Measurements from ENCODE around the gene SHISAL1. TPM values are rescaled to one million over a fixed set of nuclear protein-coding genes. Genes with fewer than 3 reads are reported as not detected.

Gene SHISAL1
- total RNA-seq, 1 experiment from 2014 or later, result 1.1 TPM

- DNase-seq, result no peak
- no peak overlapping the region for H3K4me2 ChIP-seq (ENCODE audit: low read length)
- H3K36me3 ChIP-seq (ENCODE audit: low read depth, low read length), result no peaks in the 10 kb centered on the region
- no peak overlapping the region for H3K9ac ChIP-seq (ENCODE audit: low read length)
- no peaks in the 10 kb centered on the region for H4K20me1 ChIP-seq (ENCODE audit: low read length)
- no peak overlapping the region for H2AFZ ChIP-seq (ENCODE audit: low read length)
- no peak for ATAC-seq
- no peak overlapping the region for H3K4me3 ChIP-seq (ENCODE audit: low read length)
- no peaks in the 10 kb centered on the region for H3K9me3 ChIP-seq (ENCODE audit: low read length)
- H3K9me2 ChIP-seq (replicated peaks; ENCODE audit: low read length), result no peaks in the 10 kb centered on the region
- POLR2A ChIA-PET (ENCODE audit: unreplicated experiment), result no interaction called here
- CTCF ChIA-PET, result no interaction called here
- TF ChIP-seq EZH2 (IDR thresholded peaks at IDR 0.05; ENCODE audit: low read length, unreplicated experiment) (no peak), EZH2phosphoT487 (IDR thresholded peaks at IDR 0.05; ENCODE audit: borderline replicate concordance, low read length) (no peak), CTCF (conservative IDR thresholded peaks at IDR 0.05; ENCODE audit: low read depth, low read length) (no peak)
- H3K27ac ChIP-seq (ENCODE audit: low read length), result no peak overlapping the region
- H3K79me2 ChIP-seq (ENCODE audit: low read length), result no peaks in the 10 kb centered on the region
- no peaks in the 10 kb centered on the region for H3K27me3 ChIP-seq (ENCODE audit: low read length)
- BruUV-seq (replicated peaks), result no TSS peak
- peaks cover 21% of the 10 kb centered on the region for H3K4me1 ChIP-seq (ENCODE audit: insufficient read depth, low read length)
- no peaks in the 10 kb centered on the region for H3F3A ChIP-seq (ENCODE audit: low read length, unreplicated experiment)
- intact Hi-C loops (cut with micrococcal nuclease), result no loop called here
Measured at GRCh38 chr22:44313385-44314006, 745 bp upstream of the SHISAL1 start.

- Histone ChIP-seq H3K36me3 (ENCODE audit: low read depth, low read length) (no peaks in the 10 kb centered on the region), H3K4me3 (ENCODE audit: low read length) (no peak overlapping the region), H3K9ac (ENCODE audit: low read length) (no peak overlapping the region), H4K20me1 (ENCODE audit: low read length) (no peaks in the 10 kb centered on the region), H3F3A (ENCODE audit: low read length, unreplicated experiment) (no peaks in the 10 kb centered on the region), H3K4me1 (ENCODE audit: insufficient read depth, low read length) (peaks cover 21% of the 10 kb centered on the region), H3K27me3 (ENCODE audit: low read length) (no peaks in the 10 kb centered on the region), H3K9me2 (replicated peaks; ENCODE audit: low read length) (no peaks in the 10 kb centered on the region), H3K27ac (ENCODE audit: low read length) (no peak overlapping the region), H3K9me3 (ENCODE audit: low read length) (no peaks in the 10 kb centered on the region), H3K4me2 (ENCODE audit: low read length) (no peak overlapping the region), H2AFZ (ENCODE audit: low read length) (no peak overlapping the region), H3K79me2 (ENCODE audit: low read length) (no peaks in the 10 kb centered on the region)
- DNase-seq (no peak), ATAC-seq (no peak)
- no TSS peak for BruUV-seq (replicated peaks)
- TF ChIP-seq EZH2 (IDR thresholded peaks at IDR 0.05; ENCODE audit: low read length, unreplicated experiment) (no peak), EZH2phosphoT487 (IDR thresholded peaks at IDR 0.05; ENCODE audit: borderline replicate concordance, low read length) (no peak), CTCF (conservative IDR thresholded peaks at IDR 0.05; ENCODE audit: low read depth, low read length) (no peak)
- POLR2A ChIA-PET (ENCODE audit: unreplicated experiment), result no interaction called here
- intact Hi-C loops (cut with micrococcal nuclease), result no loop called here
- CTCF ChIA-PET, result no interaction called here
Measured at GRCh38 chr22:44311855-44312170, 938 bp downstream of the SHISAL1 start.

GRCh38 chr22:44311104-44311854, 1.5 kb downstream of the SHISAL1 start:
- ATAC-seq (no peak), DNase-seq (no peak)
- TF ChIP-seq CTCF (conservative IDR thresholded peaks at IDR 0.05; ENCODE audit: low read depth, low read length), result no peak
- TF ChIP-seq EZH2 (IDR thresholded peaks at IDR 0.05; ENCODE audit: low read length, unreplicated experiment), result no peak
- H4K20me1 ChIP-seq (ENCODE audit: low read length), result no peaks in the 10 kb centered on the region
- POLR2A ChIA-PET (ENCODE audit: unreplicated experiment), result no interaction called here
- H3K4me3 ChIP-seq (ENCODE audit: low read length), result no peak overlapping the region
- no TSS peak for BruUV-seq (replicated peaks)
- no peak overlapping the region for H3K4me2 ChIP-seq (ENCODE audit: low read length)
- H3K9me3 ChIP-seq (ENCODE audit: low read length), result no peaks in the 10 kb centered on the region
- intact Hi-C loops (cut with micrococcal nuclease), result no loop called here
- H3F3A ChIP-seq (ENCODE audit: low read length, unreplicated experiment), result no peaks in the 10 kb centered on the region
- no peaks in the 10 kb centered on the region for H3K9me2 ChIP-seq (replicated peaks; ENCODE audit: low read length)
- CTCF ChIA-PET, result no interaction called here
- no peaks in the 10 kb centered on the region for H3K79me2 ChIP-seq (ENCODE audit: low read length)
- peaks cover 21% of the 10 kb centered on the region for H3K4me1 ChIP-seq (ENCODE audit: insufficient read depth, low read length)
- H3K36me3 ChIP-seq (ENCODE audit: low read depth, low read length), result no peaks in the 10 kb centered on the region
- H2AFZ ChIP-seq (ENCODE audit: low read length), result no peak overlapping the region
- no peak overlapping the region for H3K27ac ChIP-seq (ENCODE audit: low read length)
- no peak overlapping the region for H3K9ac ChIP-seq (ENCODE audit: low read length)
- no peaks in the 10 kb centered on the region for H3K27me3 ChIP-seq (ENCODE audit: low read length)

All from PC-3 (cell line).